ENCODE data around the gene DLGAP4. TPM values are rescaled to one million over a fixed set of nuclear protein-coding genes. Genes with fewer than 3 reads are reported as not detected.

The DLGAP4 gene
- total RNA-seq, 2 donors from 2014 or later: 30.6 to 38.3 TPM

- H3K36me3 Mint-ChIP-seq (ENCODE audit: insufficient read depth in 2 of 2): no peaks in the 10 kb centered on the region
- no peak overlapping the region for H3K4me3 Mint-ChIP-seq
- no peaks in the 10 kb centered on the region for H3K9me3 Mint-ChIP-seq
- peak in 1 of 2 donors; percentile 18 for ATAC-seq (replicated peaks in 1 of 2)
- H3K27ac Mint-ChIP-seq: no peak overlapping the region
- no peaks in the 10 kb centered on the region for H3K4me1 Mint-ChIP-seq (ENCODE audit: low read depth)
- DNase-seq: no peak
- H3K27me3 Mint-ChIP-seq (ENCODE audit: low read depth): no peaks in the 10 kb centered on the region
Measured at GRCh38 chr20:36315545-36316351, 9.6 kb downstream of the DLGAP4 start.

GRCh38 chr20:36317675-36318074 lies 11.5 kb downstream of the DLGAP4 start:
- DNase-seq (no peak), ATAC-seq (replicated peaks in 1 of 2) (peak; percentile 53 to 63)
- Mint-ChIP-seq H3K4me1 (ENCODE audit: low read depth) (no peaks in the 10 kb centered on the region), H3K27ac (no peak overlapping the region), H3K36me3 (ENCODE audit: insufficient read depth in 2 of 2) (no peaks in the 10 kb centered on the region), H3K27me3 (ENCODE audit: low read depth) (no peaks in the 10 kb centered on the region), H3K4me3 (no peak overlapping the region), H3K9me3 (no peaks in the 10 kb centered on the region)

GRCh38 chr20:36318166-36318565 lies 12.0 kb downstream of the DLGAP4 start:
- ATAC-seq (replicated peaks in 1 of 2) (peak; percentile 15), DNase-seq (no peak)
- Mint-ChIP-seq H3K36me3 (ENCODE audit: insufficient read depth in 2 of 2) (no peaks in the 10 kb centered on the region), H3K4me1 (ENCODE audit: low read depth) (no peaks in the 10 kb centered on the region), H3K27me3 (ENCODE audit: low read depth) (no peaks in the 10 kb centered on the region), H3K9me3 (no peaks in the 10 kb centered on the region), H3K4me3 (no peak overlapping the region), H3K27ac (no peak overlapping the region)

- peaks cover 10% of the 10 kb centered on the region for H3K27me3 Mint-ChIP-seq (ENCODE audit: low read depth)
- DNase-seq (no peak), ATAC-seq (replicated peaks in 1 of 2) (no peak)
- no peaks in the 10 kb centered on the region for H3K4me1 Mint-ChIP-seq (ENCODE audit: low read depth)
- no peak overlapping the region for H3K27ac Mint-ChIP-seq
- H3K9me3 Mint-ChIP-seq: no peaks in the 10 kb centered on the region
- H3K4me3 Mint-ChIP-seq: no peak overlapping the region
- no peaks in the 10 kb centered on the region for H3K36me3 Mint-ChIP-seq (ENCODE audit: insufficient read depth in 2 of 2)
Measured at GRCh38 chr20:36319356-36320260, 13.5 kb downstream of the DLGAP4 start.

- DNase-seq (no peak), ATAC-seq (replicated peaks in 1 of 2) (no peak)
- Mint-ChIP-seq H3K4me3 (no peak overlapping the region), H3K36me3 (ENCODE audit: insufficient read depth in 2 of 2) (peaks cover 0 to under 1% of the 10 kb centered on the region in 2 donors), H3K27ac (no peak overlapping the region), H3K9me3 (peaks cover 0 to 1% of the 10 kb centered on the region in 2 donors), H3K4me1 (ENCODE audit: low read depth) (no peaks in the 10 kb centered on the region), H3K27me3 (ENCODE audit: low read depth) (peaks cover 11% of the 10 kb centered on the region)
Measured at GRCh38 chr20:36320261-36320897, 14.2 kb downstream of the DLGAP4 start.

- Mint-ChIP-seq H3K4me1 (ENCODE audit: low read depth) (no peaks in the 10 kb centered on the region), H3K9me3 (peaks cover 2 to 3% of the 10 kb centered on the region in 2 donors), H3K4me3 (no peak overlapping the region), H3K27me3 (ENCODE audit: low read depth) (peaks cover 11% of the 10 kb centered on the region), H3K27ac (no peak overlapping the region), H3K36me3 (ENCODE audit: insufficient read depth in 2 of 2) (peaks cover 2% of the 10 kb centered on the region in 2 donors)
- no peak for ATAC-seq (replicated peaks in 1 of 2)
- DNase-seq: no peak
Measured at GRCh38 chr20:36320898-36321695, 15.0 kb downstream of the DLGAP4 start.

- Mint-ChIP-seq H3K4me3 (no peak overlapping the region), H3K27ac (no peak overlapping the region), H3K36me3 (ENCODE audit: insufficient read depth in 2 of 2) (peaks cover 3 to 5% of the 10 kb centered on the region in 2 donors), H3K27me3 (ENCODE audit: low read depth) (peaks cover 11% of the 10 kb centered on the region), H3K9me3 (peaks cover 4% of the 10 kb centered on the region in 2 donors), H3K4me1 (ENCODE audit: low read depth) (no peaks in the 10 kb centered on the region)
- DNase-seq: no peak
- ATAC-seq (replicated peaks in 1 of 2): no peak
Measured at GRCh38 chr20:36322131-36322530, 16.0 kb downstream of the DLGAP4 start.

- Mint-ChIP-seq H3K36me3 (ENCODE audit: insufficient read depth in 2 of 2) (peaks cover 3 to 5% of the 10 kb centered on the region in 2 donors), H3K4me1 (ENCODE audit: low read depth) (no peaks in the 10 kb centered on the region), H3K27ac (no peak overlapping the region), H3K9me3 (peaks cover 3 to 4% of the 10 kb centered on the region in 2 donors), H3K27me3 (ENCODE audit: low read depth) (peaks cover 37% of the 10 kb centered on the region), H3K4me3 (no peak overlapping the region)
- DNase-seq (no peak), ATAC-seq (replicated peaks in 1 of 2) (no peak)
Measured at GRCh38 chr20:36330091-36330490, 24.0 kb downstream of the DLGAP4 start.

- Mint-ChIP-seq H3K36me3 (ENCODE audit: insufficient read depth in 2 of 2) (peaks cover under 1 to 1% of the 10 kb centered on the region in 2 donors), H3K4me1 (ENCODE audit: low read depth) (no peaks in the 10 kb centered on the region), H3K27me3 (ENCODE audit: low read depth) (peaks cover 47% of the 10 kb centered on the region), H3K27ac (no peak overlapping the region), H3K9me3 (peaks cover under 1 to 1% of the 10 kb centered on the region in 2 donors), H3K4me3 (no peak overlapping the region)
- DNase-seq (no peak), ATAC-seq (replicated peaks in 1 of 2) (no peak)
Measured at GRCh38 chr20:36331209-36331608, 25.1 kb downstream of the DLGAP4 start.

- H3K4me1 Mint-ChIP-seq (ENCODE audit: low read depth): no peaks in the 10 kb centered on the region
- H3K9me3 Mint-ChIP-seq: no peaks in the 10 kb centered on the region
- ATAC-seq (replicated peaks in 1 of 2) (no peak), DNase-seq (no peak)
- no peak overlapping the region for H3K4me3 Mint-ChIP-seq
- H3K27ac Mint-ChIP-seq: no peak overlapping the region
- no peaks in the 10 kb centered on the region for H3K36me3 Mint-ChIP-seq (ENCODE audit: insufficient read depth in 2 of 2)
- H3K27me3 Mint-ChIP-seq (ENCODE audit: low read depth): peaks cover 52% of the 10 kb centered on the region
Measured at GRCh38 chr20:36333841-36334240, 27.7 kb downstream of the DLGAP4 start.

GRCh38 chr20:36334281-36335205 lies 28.4 kb downstream of the DLGAP4 start:
- H3K9me3 Mint-ChIP-seq: no peaks in the 10 kb centered on the region
- peaks cover 52% of the 10 kb centered on the region for H3K27me3 Mint-ChIP-seq (ENCODE audit: low read depth)
- DNase-seq: no peak
- peaks cover 2% of the 10 kb centered on the region for H3K4me1 Mint-ChIP-seq (ENCODE audit: low read depth)
- no peak for ATAC-seq (replicated peaks in 1 of 2)
- no peak overlapping the region for H3K4me3 Mint-ChIP-seq
- H3K27ac Mint-ChIP-seq: no peak overlapping the region
- no peaks in the 10 kb centered on the region for H3K36me3 Mint-ChIP-seq (ENCODE audit: insufficient read depth in 2 of 2)

All from activated T-cell treated with anti-CD3 and anti-CD28 coated beads, Interleukin-2, amount 50 U/mL, for 72 hours (primary cell).